PC-3 (cell line): ENCODE measurements around the gene RSBN1L.

Experiments used
- EZH2 ChIP-seq: fragments of 300-600 bp; sonication (generic); IDR thresholded peaks from one replicate; pipeline ENCODE4 v1.6.1; 2017; ENCODE audit warnings: antibody characterized with exemption, mild to moderate bottlenecking, low read length; ENCODE audit not compliant: unreplicated experiment
- EZH2phosphoT487 ChIP-seq: fragments of 300-600 bp; sonication (generic); IDR thresholded peaks from 2 replicates; pipeline ENCODE4 v1.6.1; 2018; ENCODE audit warnings: mild to moderate bottlenecking, antibody characterized with exemption, low read length, borderline replicate concordance
- TF ChIP-seq, protein P1 (sequence below): fragments of 300-600 bp; sonication (generic); conservative IDR thresholded peaks from 2 replicates; pipeline ENCODE4 v1.5.1; 2017; ENCODE audit warnings: antibody characterized with exemption, low read depth, mild to moderate bottlenecking, low read length

DNA sequence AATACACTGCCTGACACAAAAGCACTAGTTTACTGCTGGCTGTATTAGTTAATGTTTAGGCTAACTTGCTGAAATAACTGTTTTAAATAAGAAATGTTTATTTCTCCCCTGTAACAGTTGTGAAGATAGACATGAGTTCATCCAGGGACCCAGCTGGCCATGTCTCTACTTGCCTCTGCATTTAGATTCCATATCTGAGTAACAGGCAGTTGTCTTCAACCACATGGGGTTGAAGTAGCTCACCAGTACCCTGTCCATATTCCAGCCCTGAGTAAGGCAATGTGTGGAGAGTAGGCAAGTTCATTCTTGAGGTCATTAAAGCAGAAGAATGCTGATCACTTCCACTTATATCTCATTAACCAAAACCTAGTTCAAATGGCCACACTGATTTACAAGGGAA is 31.1 kb upstream of the RSBN1L start:
- TF ChIP-seq, protein P1, sequence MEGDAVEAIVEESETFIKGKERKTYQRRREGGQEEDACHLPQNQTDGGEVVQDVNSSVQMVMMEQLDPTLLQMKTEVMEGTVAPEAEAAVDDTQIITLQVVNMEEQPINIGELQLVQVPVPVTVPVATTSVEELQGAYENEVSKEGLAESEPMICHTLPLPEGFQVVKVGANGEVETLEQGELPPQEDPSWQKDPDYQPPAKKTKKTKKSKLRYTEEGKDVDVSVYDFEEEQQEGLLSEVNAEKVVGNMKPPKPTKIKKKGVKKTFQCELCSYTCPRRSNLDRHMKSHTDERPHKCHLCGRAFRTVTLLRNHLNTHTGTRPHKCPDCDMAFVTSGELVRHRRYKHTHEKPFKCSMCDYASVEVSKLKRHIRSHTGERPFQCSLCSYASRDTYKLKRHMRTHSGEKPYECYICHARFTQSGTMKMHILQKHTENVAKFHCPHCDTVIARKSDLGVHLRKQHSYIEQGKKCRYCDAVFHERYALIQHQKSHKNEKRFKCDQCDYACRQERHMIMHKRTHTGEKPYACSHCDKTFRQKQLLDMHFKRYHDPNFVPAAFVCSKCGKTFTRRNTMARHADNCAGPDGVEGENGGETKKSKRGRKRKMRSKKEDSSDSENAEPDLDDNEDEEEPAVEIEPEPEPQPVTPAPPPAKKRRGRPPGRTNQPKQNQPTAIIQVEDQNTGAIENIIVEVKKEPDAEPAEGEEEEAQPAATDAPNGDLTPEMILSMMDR = no peak
- TF ChIP-seq EZH2 (no peak), EZH2phosphoT487 (no peak)
